Mucosa of stomach (tissue), 1 donor: Measurements from ENCODE around the gene KCNQ1.

Source experiments
- H3K27me3 ChIP-seq: one replicate; pipeline ENCODE4 v1.7.0; 2013; ENCODE audit warnings: mild to moderate bottlenecking, low read length; ENCODE audit not compliant: control insufficient read depth, insufficient read depth
- H3K36me3 ChIP-seq: one replicate; pipeline ENCODE4 v1.7.0; 2013; ENCODE audit warnings: low read length; ENCODE audit not compliant: control insufficient read depth, insufficient read depth
- H3K4me1 ChIP-seq: one replicate; pipeline ENCODE4 v1.7.0; 2013; ENCODE audit warnings: mild to moderate bottlenecking, low read length; ENCODE audit not compliant: control insufficient read depth, insufficient read depth
- H3K4me3 ChIP-seq: one replicate; pipeline ENCODE4 v1.7.0; 2013; ENCODE audit warnings: low read length
- H3K9ac ChIP-seq: one replicate; pipeline ENCODE4 v1.7.0; 2013; ENCODE audit warnings: mild to moderate bottlenecking, low read length, moderate library complexity
- H3K9me3 ChIP-seq: one replicate; pipeline ENCODE4 v1.7.0; 2013; ENCODE audit warnings: mild to moderate bottlenecking, low read length, moderate library complexity; ENCODE audit not compliant: control insufficient read depth
- donor health status: Pancreatic carcinoma.

KCNQ1 gene

GRCh38 chr11:2701898-2702434, 257.2 kb downstream of the KCNQ1 start:
- no peaks in the 10 kb centered on the region for H3K27me3 ChIP-seq
- H3K4me1 ChIP-seq = peaks cover 3% of the 10 kb centered on the region
- H3K9ac ChIP-seq = no peak overlapping the region
- no peaks in the 10 kb centered on the region for H3K36me3 ChIP-seq
- H3K9me3 ChIP-seq = no peaks in the 10 kb centered on the region
- no peak overlapping the region for H3K4me3 ChIP-seq

DNA sequence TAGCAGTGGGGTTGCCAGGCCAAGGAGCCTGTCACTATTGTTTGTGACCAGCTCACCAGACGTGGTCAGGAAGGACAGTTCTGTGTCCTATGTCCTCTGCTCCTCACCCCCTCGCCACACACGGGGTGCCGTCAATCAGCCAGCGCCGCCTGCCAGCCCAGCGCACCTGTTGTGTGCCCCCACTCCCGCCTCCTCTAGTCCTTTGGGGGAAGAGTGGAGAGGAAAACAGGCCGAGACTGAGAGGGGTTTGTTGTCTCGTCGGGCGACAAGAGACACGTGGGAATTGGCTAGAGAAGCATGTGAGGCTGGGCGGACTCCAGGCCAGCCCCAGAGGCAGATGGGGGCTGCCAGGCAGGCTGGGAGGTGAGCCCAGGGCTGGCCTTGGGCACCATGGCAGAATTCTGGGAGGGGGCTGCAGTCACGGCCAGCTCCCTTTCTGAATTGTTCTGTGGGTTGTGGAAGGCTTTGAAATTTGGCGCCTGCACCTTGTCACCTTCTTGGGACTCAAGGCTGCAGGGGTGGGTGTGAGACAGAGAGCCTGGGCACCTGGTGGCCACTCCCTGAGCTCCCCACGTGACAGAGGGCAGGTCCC, 258.1 kb downstream of the KCNQ1 start:
- H3K4me1 ChIP-seq = peaks cover 3% of the 10 kb centered on the region
- H3K9ac ChIP-seq = no peak overlapping the region
- no peaks in the 10 kb centered on the region for H3K36me3 ChIP-seq
- H3K9me3 ChIP-seq = no peaks in the 10 kb centered on the region
- no peak overlapping the region for H3K4me3 ChIP-seq
- H3K27me3 ChIP-seq = no peaks in the 10 kb centered on the region

- peaks cover 3% of the 10 kb centered on the region for H3K4me1 ChIP-seq
- no peaks in the 10 kb centered on the region for H3K27me3 ChIP-seq
- no peaks in the 10 kb centered on the region for H3K9me3 ChIP-seq
- H3K36me3 ChIP-seq = no peaks in the 10 kb centered on the region
- no peak overlapping the region for H3K4me3 ChIP-seq
- no peak overlapping the region for H3K9ac ChIP-seq
Measured at GRCh38 chr11:2703363-2704141, 258.7 kb downstream of the KCNQ1 start.

GRCh38 chr11:2704356-2704755, 259.5 kb downstream of the KCNQ1 start:
- no peaks in the 10 kb centered on the region for H3K9me3 ChIP-seq
- no peaks in the 10 kb centered on the region for H3K27me3 ChIP-seq
- no peaks in the 10 kb centered on the region for H3K36me3 ChIP-seq
- no peak overlapping the region for H3K4me3 ChIP-seq
- H3K9ac ChIP-seq = no peak overlapping the region
- peaks cover 3% of the 10 kb centered on the region for H3K4me1 ChIP-seq

- Histone ChIP-seq H3K9me3 (no peaks in the 10 kb centered on the region), H3K4me1 (peaks cover 3% of the 10 kb centered on the region), H3K4me3 (no peak overlapping the region), H3K9ac (no peak overlapping the region), H3K27me3 (no peaks in the 10 kb centered on the region), H3K36me3 (no peaks in the 10 kb centered on the region)
Measured at GRCh38 chr11:2704896-2705606, 260.2 kb downstream of the KCNQ1 start.

DNA sequence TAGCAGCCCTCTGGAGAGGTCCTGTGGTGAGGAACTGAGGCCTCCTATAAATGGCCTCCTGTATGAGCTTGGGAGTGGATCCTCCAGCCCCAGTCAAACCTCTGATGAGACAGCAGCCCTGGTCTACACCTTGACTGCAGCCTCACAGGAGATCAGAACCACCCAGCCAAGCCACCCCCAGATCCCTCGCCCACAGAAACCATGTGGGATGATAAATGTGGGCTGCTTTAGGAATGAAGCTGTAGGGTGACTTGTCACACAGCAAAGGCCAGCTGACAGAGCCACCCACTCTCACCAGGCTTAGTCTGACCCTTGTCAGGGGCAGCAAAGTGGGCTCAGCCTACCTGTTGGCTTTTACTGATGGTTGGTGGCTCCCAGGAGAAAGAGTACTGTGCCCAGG, 261.5 kb downstream of the KCNQ1 start:
- Histone ChIP-seq H3K36me3 (no peaks in the 10 kb centered on the region), H3K4me1 (peaks cover 3% of the 10 kb centered on the region), H3K27me3 (no peaks in the 10 kb centered on the region), H3K4me3 (no peak overlapping the region), H3K9ac (no peak overlapping the region), H3K9me3 (no peaks in the 10 kb centered on the region)

DNA sequence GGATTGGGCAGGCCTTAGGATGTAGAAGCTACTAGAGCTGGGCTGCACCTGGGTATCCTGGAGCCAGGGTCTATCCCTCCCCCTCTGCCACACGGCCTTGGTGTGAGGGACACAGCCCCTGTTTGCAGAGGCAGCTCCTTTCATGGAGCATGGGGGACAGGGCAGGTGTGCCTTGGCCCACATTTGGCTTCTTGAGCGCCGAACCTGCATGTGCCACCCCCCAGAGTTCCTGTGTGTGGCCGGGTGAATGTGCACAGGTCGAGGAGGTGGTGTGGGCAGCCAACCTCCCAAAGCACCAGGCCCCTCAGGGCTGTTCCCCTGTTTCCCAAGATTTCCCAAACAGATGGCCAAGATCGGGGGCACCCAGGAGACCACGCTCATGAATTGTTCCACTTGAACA, 262.9 kb downstream of the KCNQ1 start:
- Histone ChIP-seq H3K36me3 (no peaks in the 10 kb centered on the region), H3K4me1 (peaks cover 3% of the 10 kb centered on the region), H3K4me3 (no peak overlapping the region), H3K9ac (no peak overlapping the region), H3K27me3 (no peaks in the 10 kb centered on the region), H3K9me3 (no peaks in the 10 kb centered on the region)

DNA sequence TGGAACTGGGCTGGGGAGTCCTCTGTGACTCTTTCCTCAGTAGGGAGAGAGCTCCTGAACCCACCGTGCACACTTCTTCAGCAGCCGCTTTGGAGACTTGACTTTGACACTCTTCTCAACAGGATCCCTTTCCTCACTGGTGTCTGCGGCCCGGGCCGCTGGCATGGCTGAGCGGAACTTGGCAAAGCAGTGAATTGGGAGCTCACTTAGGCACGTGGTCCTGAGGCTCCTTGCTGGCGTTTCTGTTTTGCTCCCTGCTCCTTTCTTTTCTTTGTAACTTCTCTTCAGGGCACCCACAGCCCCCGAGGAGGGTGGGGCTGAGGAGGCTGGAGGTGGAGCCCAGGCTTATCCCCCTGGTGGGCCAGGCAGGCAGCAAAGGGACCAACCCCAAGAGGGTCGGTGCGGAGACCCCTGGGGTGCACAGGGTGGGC, 263.4 kb downstream of the KCNQ1 start:
- no peak overlapping the region for H3K9ac ChIP-seq
- H3K36me3 ChIP-seq = no peaks in the 10 kb centered on the region
- no peaks in the 10 kb centered on the region for H3K9me3 ChIP-seq
- no peaks in the 10 kb centered on the region for H3K27me3 ChIP-seq
- no peak overlapping the region for H3K4me3 ChIP-seq
- peaks cover 3% of the 10 kb centered on the region for H3K4me1 ChIP-seq

DNA sequence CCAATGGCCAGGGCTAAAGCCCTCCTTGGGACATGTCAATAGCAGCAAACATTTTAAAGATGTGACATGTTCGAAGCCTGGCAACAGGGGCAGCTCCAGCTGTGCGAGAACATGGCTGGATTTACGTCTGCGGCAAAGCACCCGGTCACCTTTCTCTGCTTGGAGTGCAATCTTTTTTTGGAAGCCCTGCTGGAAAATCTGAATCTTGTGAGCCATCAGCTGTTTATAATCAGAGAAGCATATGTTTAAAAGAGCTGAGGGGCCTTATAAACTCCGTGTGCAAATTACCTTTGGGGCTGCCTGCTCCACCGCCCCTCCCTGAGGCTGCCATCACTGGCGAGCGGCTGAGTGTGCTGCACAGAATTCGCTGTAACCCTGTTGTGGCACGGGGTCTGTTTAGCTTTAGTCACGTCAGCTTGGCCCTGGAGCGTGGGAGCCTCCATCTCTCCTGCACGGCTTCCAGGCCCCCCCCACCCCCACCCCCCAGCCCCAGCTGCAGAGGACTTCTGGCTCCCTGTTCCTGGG, 264.0 kb downstream of the KCNQ1 start:
- Histone ChIP-seq H3K4me1 (peaks cover 2% of the 10 kb centered on the region), H3K4me3 (no peak overlapping the region), H3K27me3 (no peaks in the 10 kb centered on the region), H3K9me3 (no peaks in the 10 kb centered on the region), H3K36me3 (no peaks in the 10 kb centered on the region), H3K9ac (no peak overlapping the region)

DNA sequence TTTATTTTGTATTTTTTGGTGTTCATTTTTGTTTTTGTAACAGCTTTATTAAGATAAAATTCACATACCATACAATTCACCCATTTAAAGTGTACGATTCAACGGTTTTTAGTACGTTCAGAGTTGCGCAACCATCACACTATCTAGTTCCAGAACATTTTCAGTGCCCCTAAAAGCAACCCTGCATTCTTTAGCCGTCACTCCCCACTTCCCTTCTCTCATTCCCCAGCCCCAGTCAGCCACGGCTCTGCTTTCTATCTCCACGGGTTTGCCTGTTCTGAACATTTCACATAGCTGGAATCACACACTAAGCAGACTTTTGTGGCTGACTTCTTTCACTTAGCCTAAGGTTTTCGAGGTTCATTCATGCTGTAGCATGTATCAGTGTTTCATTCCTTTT, 264.6 kb downstream of the KCNQ1 start:
- H3K4me1 ChIP-seq = no peaks in the 10 kb centered on the region

GRCh38 chr11:2711161-2711560, 266.4 kb downstream of the KCNQ1 start:
- no peak overlapping the region for H3K9ac ChIP-seq
- H3K36me3 ChIP-seq = no peaks in the 10 kb centered on the region
- no peaks in the 10 kb centered on the region for H3K4me1 ChIP-seq
- H3K27me3 ChIP-seq = no peaks in the 10 kb centered on the region
- no peaks in the 10 kb centered on the region for H3K9me3 ChIP-seq
- no peak overlapping the region for H3K4me3 ChIP-seq

More for the DNA sequence above, 264.6 kb downstream of the KCNQ1 start:
- Histone ChIP-seq H3K27me3 (no peaks in the 10 kb centered on the region), H3K9ac (no peak overlapping the region), H3K9me3 (no peaks in the 10 kb centered on the region), H3K4me3 (no peak overlapping the region), H3K36me3 (no peaks in the 10 kb centered on the region)

- H3K9me3 ChIP-seq = no peaks in the 10 kb centered on the region
- no peak overlapping the region for H3K4me3 ChIP-seq
- H3K36me3 ChIP-seq = no peaks in the 10 kb centered on the region
- H3K4me1 ChIP-seq = no peaks in the 10 kb centered on the region
- H3K27me3 ChIP-seq = no peaks in the 10 kb centered on the region
- no peak overlapping the region for H3K9ac ChIP-seq
Measured at GRCh38 chr11:2713094-2713493, 268.3 kb downstream of the KCNQ1 start.
